NCI-H187 (cell line): Measurements from ENCODE around the gene LRRC4B.

ENCODE experiments used
- DNase-seq, 2 experiments: peaks; one replicate each; lab custom pipeline; 2025; lab: John Stamatoyannopoulos, UW

The LRRC4B gene

GRCh38 chr19:50573741-50574461 lies 5.7 kb upstream of the LRRC4B start:
- DNase-seq: no peak

DNA sequence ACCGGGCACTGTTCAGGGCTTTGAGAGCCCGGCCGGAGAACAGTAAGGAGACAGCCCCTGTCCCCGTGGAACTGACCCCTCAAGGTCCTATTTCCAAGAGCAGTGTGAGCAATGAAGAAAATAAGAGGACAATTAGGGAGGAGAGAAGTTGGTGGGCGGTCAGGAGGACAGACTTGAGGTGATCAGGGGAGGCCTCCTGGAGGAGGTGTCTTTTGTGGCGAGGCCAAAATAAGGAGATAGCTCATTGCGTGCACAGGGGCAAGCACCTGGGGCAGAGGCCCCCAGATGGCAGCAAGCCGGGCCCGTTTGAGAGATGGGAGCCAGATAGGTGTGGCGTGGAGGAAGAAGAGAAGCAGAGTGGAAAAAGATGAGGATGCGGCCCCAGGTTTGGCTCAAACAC lies 2.8 kb upstream of the LRRC4B start:
- no peak for DNase-seq

DNA sequence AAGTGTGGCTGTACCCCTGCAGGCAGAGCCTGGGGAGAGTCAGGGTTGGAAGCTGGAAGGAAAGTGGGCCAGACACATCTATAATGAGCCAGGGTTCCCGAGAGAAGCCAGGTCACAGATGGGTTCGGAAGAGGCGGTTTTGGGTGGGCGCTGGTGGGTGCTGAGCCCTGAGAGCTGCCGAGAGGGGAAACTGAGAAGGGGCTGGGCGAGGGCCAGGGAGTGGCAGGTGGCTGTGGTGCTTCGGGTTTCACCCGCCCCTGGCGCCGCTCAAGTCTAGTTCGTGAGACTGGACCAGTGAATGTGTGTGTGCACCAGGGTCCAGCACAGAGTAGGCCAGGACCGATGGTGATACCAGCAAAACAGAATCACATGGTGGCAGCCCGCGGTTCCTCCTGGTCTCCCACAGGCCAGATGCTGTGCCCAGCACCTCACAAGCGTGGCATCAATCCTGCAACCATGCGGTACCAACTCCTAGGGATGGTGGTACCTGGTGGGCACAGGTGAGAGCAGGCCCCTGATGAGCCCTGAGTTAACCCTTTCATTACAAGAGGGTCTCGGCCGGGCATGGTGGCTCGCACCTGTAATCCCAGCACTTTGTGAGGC lies 1.8 kb upstream of the LRRC4B start:
- no peak for DNase-seq

- DNase-seq: no peak
Observed at GRCh38 chr19:50568728-50569698, 778 bp upstream of the LRRC4B start.

DNA sequence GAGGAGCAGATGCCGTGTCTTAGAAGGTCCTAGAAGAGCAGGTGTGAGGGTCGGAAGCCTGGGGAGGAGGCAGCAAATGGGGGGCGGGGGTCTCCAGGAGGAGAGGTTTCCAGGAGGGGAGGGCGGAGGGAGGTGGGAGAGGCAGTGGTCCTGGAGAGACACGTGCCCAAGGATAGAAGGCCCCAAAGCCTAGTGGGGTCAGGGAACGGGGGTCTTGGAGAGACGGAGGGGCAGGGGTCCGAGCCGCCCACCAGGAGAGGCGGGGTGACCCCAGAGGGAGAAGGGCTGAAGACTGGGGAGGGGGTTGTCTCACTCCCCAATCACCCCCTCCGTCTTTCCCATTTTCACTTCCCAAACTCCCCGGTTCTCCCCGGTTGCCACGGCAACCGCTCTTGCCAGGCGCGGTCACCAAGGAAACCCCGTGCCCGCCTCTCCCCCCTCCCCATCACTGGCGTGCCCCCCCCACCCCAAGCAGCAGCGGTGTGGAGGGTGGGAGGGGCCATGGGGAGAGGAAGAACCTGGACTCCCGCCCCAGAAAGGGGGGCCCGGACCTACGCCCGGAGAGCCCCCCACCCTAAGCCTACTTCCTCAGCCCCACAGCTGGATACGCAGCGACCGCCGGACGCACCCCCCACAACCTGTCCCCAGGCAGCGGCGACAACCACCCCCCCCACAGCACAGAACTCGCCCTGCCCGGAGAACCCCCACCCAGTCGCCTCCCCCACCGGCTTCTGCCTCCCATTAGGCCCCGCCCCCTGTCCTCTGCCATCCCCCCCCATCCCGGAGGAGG lies 988 bp downstream of the LRRC4B start:
- no peak for DNase-seq

DNA sequence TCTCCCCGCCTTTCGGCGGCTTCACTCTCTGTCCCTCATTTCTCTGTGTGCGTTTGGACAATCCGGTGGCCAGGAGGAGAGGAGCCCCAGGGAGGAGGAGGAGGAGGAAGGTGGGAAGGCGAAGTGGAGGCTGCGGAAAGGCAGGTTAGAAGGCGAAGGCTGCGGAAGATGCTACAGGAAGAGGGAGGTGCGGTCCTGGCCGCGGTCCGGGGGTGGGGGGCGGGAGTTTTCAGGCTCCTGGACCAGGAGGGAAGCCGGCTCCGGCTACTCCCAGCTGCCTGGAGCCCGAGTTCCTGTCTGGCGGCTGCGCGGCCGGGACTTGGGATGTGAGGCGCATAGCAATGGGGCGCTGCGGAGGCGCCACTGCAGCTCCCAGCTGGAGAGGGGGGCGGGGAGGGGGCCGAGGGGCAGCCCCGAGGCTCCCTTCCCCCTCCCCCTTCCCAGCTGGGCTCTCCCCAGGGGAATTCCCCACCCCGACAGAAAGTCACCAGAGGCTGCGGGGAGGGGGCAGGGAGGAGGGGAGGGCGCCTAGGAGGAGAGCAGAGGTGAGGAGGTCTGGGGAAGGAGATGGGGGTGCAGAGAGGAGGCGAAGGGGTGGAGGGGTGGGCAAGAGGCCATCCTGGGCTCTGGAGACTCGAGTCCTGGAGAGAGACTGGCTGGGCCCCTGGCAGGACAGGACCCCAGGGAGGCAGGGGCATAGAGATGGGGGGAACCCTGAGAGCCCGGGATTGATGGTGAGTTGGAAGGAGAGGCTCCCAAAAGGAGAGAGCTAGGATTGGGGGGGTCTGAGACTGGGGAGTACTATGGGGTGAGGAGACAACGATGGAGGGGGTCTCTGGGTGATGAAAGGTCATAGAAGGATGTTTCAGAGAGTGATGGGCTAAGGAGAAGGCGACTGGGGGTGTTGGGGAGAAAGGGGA lies 2.0 kb downstream of the LRRC4B start:
- no peak for DNase-seq

GRCh38 chr19:50564229-50565105 lies 3.8 kb downstream of the LRRC4B start:
- DNase-seq: no peak

- DNase-seq: no peak
Observed at GRCh38 chr19:50563597-50563996, 4.6 kb downstream of the LRRC4B start.

- DNase-seq: no peak
Observed at GRCh38 chr19:50562996-50563395, 5.2 kb downstream of the LRRC4B start.

- DNase-seq: no peak
Observed at GRCh38 chr19:50562329-50562728, 5.9 kb downstream of the LRRC4B start.

GRCh38 chr19:50559636-50560035 lies 8.6 kb downstream of the LRRC4B start:
- DNase-seq: no peak

GRCh38 chr19:50558449-50558848 lies 9.8 kb downstream of the LRRC4B start:
- DNase-seq: no peak

GRCh38 chr19:50558039-50558438 lies 10.2 kb downstream of the LRRC4B start:
- no peak for DNase-seq

- DNase-seq: no peak
Observed at GRCh38 chr19:50557009-50557613, 11.1 kb downstream of the LRRC4B start.

DNA sequence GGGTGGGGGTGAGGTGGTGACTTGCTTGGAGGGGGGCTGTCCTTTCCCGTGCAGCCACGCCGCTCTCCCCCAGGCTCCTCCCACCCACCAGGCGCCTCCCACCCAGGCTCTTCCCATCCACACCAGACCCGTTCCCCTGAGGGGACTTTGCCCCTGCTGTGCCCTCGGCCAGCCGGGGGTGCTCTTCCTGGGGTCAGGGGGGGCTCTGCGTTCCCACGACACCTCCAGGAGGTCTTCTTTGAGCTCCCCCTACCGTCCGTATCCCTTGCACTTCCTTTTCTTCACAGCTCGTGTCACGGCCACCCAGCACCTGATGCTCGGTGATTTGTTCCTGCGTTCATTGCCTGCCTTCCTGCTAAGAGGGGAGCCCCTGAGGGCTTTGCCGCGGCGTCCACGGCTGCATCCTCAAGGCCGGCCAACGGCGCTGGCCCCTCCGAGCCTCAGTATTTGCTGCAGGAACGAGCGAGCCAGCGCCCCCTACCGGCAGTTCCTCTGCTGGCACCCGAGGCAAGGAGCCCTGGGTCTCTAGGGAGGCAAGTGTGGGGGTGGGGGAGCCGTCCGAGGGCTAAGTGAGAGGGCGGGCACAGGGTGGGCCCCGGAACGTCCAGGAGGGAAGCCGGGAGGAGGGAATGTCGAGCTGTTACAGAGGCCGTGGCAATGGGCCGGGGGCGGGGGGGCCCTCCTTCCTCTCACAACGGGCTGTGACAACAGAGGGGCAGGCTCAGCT lies 11.8 kb downstream of the LRRC4B start:
- no peak for DNase-seq

- DNase-seq: no peak
Observed at GRCh38 chr19:50555450-50556281, 12.6 kb downstream of the LRRC4B start.

GRCh38 chr19:50555033-50555432 lies 13.2 kb downstream of the LRRC4B start:
- no peak for DNase-seq

DNA sequence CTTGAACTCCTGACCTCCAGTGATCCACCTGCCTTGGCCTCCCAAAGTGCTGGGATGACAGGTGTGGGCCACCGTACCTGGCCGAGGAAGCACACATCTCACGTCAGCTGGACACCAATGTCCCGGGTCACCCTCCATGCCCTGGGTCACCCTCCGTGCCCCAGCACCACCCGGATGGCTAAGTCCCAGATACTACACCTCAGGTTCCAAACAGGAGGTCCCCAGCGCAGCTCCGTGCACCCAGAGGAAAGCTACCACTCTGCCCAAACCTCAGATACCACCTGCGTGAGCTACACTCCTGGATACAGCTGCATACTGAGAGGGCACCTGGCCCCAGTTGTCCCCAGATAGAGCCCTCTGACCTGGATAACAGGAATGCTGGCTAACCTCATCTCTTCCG lies 14.0 kb downstream of the LRRC4B start:
- DNase-seq: no peak
